ENCODE measurements around the gene DNAJC6.

- TF ChIP-seq CTCF (IDR thresholded peaks at IDR 0.05) (no peak), POLR2AphosphoS5 (IDR thresholded peaks at IDR 0.05; ENCODE audit: low read depth, low read length) (no peak), NRF1 (IDR thresholded peaks at IDR 0.05; ENCODE audit: low read depth, low read length) (no peak), SMC3 (IDR thresholded peaks at IDR 0.05; ENCODE audit: low read depth, low read length) (no peak), FOXM1 (IDR thresholded peaks at IDR 0.05; ENCODE audit: low read depth) (no peak), YY1 (IDR thresholded peaks at IDR 0.05; ENCODE audit: low read depth) (no peak), EP300 (IDR thresholded peaks at IDR 0.05; ENCODE audit: borderline replicate concordance in 1 of 2, low read depth in 1 of 2, low read length in 1 of 2) (no peak), TEAD4 (IDR thresholded peaks at IDR 0.05; ENCODE audit: borderline replicate concordance, insufficient read depth) (no peak), RAD21 (IDR thresholded peaks at IDR 0.05; ENCODE audit: low read length) (no peak), CHD2 (IDR thresholded peaks at IDR 0.05; ENCODE audit: low read length, partially characterized antibody) (no peak)
Observed at GRCh38 chr1:65317866-65318653, 8.7 kb downstream of the DNAJC6 start.
